Stimulated activated CD4-positive, alpha-beta T cell treated with anti-CD3 and anti-CD28 coated beads, Interleukin-1b, Interleukin-23, amount 100 ng/mL, for 48 hours (primary cell): ENCODE results near the gene TTC3.

Experiments used
- DNase-seq: peaks from one replicate; pipeline ENCODE4 v3.0.0-alpha.2; 2020

TTC3 gene

GRCh38 chr21:37159053-37159776 lies 86.2 kb downstream of the TTC3 start:
- peak; percentile 55 for DNase-seq

DNA sequence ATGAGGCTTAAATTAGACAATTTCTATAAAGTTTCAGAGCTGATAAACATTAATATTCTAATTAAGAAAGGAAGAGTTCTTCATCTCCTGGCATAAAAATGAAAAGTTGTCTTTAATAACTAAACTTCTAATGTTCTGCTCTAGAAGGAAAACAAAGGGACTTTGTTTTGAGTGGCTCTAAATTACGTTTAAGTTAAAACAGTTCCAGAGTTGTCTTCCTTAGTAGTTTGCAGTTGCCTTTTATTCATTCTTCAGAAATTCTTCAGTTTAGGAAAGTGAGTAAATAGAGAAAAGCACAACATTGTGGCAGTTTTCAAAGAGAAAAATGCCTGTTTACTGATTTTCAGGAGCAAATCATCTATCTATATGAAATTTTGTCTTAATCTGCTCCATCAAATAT lies 86.9 kb downstream of the TTC3 start:
- DNase-seq = no peak

GRCh38 chr21:37164742-37165141 lies 91.7 kb downstream of the TTC3 start:
- no peak for DNase-seq

DNA sequence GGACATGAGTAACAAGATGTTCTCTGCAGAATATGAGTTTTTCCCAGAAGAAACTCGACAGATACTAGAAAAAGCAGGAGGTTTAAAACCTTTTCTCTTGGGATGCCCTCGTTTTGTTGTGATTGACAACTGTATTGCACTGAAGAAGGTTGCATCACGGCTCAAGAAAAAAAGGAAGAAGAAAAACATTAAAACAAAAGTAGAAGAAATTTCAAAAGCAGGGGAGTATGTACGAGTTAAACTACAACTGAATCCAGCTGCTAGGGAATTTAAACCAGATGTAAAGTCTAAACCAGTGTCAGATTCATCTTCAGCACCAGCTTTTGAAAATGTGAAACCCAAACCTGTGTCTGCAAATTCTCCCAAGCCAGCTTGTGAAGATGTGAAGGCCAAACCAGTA lies 92.5 kb downstream of the TTC3 start:
- no peak for DNase-seq

- DNase-seq = no peak
Observed at GRCh38 chr21:37166733-37167132, 93.7 kb downstream of the TTC3 start.

DNA sequence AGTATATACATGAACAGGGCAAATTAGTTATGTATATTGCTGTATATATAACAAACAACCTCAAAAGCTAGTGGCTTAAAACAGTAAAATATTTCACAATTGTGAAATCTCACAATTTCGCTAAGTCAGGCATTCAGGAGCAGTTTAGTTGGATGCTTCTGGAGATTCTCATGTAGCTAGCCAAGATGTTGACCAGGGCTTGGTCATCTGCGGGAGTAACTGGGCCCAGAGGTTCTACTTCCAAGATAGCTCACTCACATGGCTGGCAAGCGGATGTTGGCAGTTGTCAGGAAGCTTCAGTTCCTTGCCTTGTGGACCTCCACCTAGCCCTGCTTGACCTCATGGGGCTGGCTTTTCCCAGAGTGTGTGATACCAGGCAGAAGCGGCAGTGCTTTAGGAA lies 95.6 kb downstream of the TTC3 start:
- DNase-seq = no peak

DNA sequence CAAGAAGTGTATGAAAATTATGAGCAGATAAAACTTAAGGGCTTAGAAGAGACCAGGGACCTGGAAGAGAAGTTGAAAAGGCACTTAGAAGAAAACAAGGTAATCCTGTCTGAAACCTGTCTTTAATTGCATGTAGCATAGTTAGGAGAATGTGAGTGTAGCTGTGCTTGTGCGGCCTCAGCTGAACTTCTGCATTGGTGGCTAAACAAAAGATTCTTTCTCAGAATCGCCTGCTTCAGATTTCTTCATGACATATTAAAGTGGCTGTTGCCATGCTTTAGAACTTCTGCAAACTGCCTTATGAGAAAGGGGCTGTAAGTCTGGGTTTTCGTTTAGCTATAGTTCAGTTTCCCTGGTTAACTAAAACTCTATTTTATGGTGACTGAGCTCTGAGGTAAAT lies 99.6 kb downstream of the TTC3 start:
- no peak for DNase-seq

DNA sequence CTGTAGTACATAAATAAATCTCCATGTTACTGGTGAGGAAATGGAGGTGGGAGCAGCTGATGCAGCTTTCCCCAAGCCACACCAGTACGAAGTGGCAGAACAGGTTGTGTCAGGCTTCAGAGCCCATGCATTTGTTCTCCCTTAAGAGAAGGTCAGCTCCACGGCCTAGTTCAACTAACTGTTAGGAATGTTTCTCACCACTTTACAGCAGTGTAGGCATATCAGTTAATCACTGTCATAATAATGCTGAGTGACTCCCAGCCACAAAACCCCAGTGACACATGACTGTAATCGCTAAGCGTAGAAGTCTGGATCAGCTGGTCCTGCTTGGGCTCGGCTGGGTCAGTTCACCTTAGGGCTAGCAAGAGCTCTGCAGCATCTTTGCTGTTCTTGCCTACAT lies 103.7 kb downstream of the TTC3 start:
- no peak for DNase-seq

DNA sequence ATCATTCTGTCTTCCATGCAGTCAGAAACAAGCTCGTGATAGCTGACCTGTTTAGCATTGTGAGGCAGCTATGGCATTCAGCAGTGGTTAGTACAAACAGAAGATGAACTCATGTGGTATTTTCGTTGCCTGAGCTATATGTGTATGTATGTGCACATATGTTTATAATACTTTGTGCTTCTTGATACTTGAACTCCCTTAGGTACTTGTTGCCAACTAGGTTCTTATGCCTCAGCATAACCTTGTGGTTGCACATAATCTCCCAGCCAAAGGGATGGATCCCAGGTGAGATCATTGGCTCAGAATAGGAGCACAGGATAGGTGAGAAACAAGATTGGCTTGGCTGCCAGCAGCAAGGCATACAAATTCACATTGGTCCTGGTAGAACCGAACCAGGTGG lies 108.0 kb downstream of the TTC3 start:
- DNase-seq = no peak

DNA sequence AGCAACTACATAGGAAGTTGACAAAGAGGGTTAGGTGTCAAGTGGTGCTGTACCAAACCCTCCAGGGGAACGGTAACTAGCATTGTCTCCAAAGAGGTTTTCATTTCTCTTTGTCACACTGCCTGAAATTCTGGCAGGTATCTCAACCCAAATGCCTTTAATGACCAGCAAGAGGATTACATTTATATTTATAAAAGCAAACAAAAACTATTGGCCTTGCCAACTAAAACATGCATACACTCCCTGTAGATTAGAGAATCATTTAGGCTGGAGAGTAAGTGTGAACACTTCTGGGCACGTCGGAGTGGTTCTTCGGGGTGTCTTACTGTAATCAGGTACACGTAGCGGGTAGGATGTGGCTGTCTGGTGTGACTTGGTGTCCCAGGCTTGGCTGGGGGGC lies 109.2 kb downstream of the TTC3 start:
- DNase-seq = no peak

DNA sequence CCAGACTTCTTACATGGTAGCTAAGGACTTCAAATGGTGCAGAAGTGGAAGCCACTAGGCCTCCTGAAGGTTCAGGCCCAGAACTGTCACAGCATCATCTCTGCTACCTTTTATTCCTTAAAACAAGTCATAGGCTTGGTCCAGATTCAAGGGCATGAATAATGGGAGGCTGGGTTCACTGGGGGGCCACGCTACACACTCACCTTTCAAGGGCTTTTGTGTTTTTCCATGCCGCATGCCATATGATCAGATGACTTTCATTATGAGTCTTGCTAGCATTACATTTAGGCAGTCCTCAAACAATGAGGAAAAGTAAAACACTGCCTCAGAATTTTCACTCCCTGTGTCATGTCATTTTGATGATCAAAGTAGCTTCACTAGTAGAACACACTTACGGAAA lies 110.7 kb downstream of the TTC3 start:
- no peak for DNase-seq

DNA sequence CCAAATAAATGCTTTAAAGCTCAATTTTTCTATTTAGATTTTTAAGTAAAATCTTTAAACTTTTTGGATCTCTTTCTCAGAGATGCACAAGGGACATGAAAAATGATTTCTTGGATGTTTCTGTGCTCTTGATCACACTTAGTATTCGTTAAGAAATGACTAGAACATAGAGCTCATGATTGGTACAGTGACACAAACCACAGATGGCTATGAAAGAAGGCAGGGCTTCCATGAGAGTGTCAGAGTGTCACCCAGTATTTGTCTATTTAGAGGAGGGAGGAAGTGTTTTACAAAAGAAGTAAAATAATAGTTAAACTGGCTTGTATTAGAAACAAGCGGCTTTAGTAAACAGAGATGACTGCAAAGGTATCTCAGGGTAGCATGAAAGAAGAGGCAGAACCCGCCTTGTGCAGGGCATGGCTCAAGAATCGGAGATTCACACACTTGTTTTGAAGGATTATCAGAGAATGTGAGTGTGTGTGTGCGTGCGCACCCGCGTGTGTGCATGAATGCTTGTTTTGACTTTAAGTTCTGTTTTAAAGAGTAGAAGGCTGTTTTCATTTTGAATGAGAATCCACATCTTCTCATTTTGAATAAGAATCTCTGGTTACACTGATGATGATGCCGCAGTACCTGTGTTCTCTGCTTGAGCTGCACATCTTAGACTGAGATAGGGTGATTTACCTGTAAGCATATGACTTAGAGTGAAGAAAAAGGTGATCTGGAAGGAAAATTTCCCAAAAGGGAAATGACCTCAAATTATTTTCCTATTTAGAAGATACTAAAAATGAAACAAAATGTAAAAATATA lies 111.9 kb downstream of the TTC3 start:
- DNase-seq = peak; percentile 14

GRCh38 chr21:37186983-37187382 lies 113.9 kb downstream of the TTC3 start:
- DNase-seq = no peak

- no peak for DNase-seq
Observed at GRCh38 chr21:37188825-37189224, 115.8 kb downstream of the TTC3 start.

DNA sequence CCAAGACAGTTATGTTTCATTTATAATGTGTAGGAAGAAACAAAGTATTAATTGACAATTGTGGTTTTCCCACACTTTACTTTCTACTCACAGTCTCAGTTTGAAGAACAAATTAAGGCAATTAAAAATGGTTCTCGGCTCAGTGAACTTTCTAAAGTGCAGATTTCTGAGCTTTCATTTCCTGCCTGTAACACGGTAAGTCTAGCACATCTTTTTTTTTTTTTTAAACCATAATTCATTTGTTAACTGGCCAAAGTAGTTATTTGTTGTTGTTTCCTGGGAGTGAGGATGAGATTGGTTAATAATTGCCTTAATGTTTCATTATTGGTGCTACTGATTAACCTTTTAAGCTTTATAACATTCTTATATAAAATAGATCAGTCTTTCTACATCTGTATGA lies 119.0 kb downstream of the TTC3 start:
- no peak for DNase-seq

DNA sequence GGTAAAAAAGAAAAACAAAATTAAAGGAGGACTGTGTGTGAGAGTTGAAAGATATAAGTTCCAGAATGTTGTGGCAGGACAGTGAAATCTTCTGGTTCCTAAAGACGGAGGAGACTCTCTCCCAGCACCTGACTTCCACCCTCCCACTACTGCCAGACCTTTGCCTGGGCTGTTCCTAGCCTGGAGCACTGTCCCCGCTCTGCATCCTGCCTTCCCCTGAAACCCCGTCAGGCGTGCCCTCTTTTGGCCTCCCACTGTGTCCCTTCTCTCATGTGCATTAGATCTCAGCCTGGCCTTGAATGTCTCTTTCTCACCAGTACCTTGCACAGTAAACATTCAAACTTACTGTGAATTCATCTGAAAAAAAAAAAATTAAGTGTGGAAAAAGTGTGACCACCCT lies 120.0 kb downstream of the TTC3 start:
- DNase-seq = no peak

DNA sequence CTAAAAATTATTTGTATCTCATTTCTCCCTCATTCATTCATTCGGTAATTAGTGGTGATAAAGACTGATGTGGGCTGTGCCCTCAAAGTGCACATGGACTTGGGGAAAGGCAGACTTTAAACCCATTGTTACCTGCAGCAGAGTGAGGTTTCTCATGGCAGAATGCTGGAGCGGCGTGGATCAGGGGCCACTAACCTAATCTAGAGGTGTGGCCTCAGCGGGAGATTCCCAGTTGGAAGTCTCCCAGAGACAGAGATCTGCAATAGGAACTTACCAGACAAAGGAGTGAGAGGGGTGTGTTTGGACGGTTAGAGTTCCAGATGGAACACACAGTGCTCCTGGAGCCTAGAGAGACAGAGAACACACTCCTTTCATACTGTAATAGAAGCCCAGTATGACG lies 120.6 kb downstream of the TTC3 start:
- no peak for DNase-seq

DNA sequence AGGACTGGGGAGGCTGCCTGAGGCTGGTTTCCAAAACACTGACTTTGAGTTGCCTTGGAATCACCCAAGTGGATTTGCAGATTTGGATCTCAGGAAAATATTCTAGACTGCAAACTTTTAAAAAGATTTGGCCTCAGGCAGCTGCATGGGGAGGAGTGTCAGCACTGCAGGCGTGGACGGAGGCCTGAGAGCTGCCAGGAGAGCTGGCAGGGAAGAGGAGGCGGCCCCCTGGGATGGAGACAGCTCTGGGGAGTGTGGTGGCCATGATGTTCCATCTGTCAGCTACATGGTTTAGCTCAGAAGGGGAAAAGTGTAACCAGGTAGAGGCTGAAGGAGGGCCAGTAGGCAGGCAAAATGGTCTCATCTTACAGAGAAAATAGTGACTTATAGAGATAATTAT lies 122.0 kb downstream of the TTC3 start:
- DNase-seq = no peak

DNA sequence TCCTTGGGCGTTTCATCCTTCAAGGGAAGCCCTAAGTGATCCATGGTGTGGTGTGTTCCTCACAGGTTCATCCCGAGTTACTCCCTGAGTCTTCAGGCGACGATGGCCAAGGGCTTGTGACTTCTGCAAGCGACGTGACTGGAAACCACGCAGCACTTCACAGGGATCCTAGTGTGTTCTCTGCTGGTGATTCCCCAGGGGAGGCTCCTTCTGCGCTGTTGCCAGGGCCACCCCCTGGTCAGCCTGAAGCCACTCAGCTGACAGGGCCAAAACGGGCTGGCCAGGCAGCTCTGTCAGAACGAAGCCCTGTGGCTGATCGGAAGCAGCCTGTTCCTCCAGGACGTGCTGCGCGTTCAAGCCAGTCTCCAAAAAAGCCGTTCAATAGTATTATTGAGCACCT lies 122.6 kb downstream of the TTC3 start:
- no peak for DNase-seq

- no peak for DNase-seq
Observed at GRCh38 chr21:37196847-37197246, 123.8 kb downstream of the TTC3 start.

DNA sequence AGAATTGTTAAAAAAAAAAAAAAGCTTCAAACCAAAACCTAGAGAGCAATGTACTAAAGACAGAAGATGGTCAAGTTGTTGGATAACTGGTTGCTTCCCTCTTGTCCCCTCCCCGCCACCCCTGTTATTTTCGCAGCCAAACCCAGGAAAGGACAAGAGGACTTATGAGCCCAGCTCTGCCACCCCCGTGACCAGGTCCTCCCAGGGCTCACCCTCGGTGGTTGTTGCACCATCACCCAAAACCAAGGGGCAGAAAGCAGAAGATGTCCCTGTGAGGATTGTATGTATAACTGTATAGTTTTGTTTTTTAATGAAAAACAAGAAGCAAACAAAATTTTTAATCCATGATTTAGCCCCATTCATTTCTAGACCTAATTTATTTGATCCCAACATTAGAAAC lies 124.7 kb downstream of the TTC3 start:
- no peak for DNase-seq

GRCh38 chr21:37199057-37199924 lies 126.2 kb downstream of the TTC3 start:
- DNase-seq = no peak

- DNase-seq = no peak
Observed at GRCh38 chr21:37200641-37201480, 127.8 kb downstream of the TTC3 start.
